ENCODE data around the gene MAN2A2.

MAN2A2 gene

GRCh38 chr15:90902840-90903732, at the start of gene MAN2A2:
Gene MAN2A2, plus strand, starts transcription at chr15:90903302. Its CDS starts 906 bp downstream, at chr15:90904208.
- H3K27me3 Mint-ChIP-seq, result no peaks in the 10 kb centered on the region
- H3K4me3 Mint-ChIP-seq, result peak within 1 kb of the TSS; percentile 84
- H3K9me3 Mint-ChIP-seq (ENCODE audit: low read depth), result no peaks in the 10 kb centered on the region
- peaks cover 25% of the 10 kb centered on the region for H3K4me1 Mint-ChIP-seq (ENCODE audit: low read depth)
- peak within 1 kb of the TSS; percentile 89 for H3K27ac Mint-ChIP-seq
- peaks cover 6% of the 10 kb centered on the region for H3K36me3 Mint-ChIP-seq

DNA sequence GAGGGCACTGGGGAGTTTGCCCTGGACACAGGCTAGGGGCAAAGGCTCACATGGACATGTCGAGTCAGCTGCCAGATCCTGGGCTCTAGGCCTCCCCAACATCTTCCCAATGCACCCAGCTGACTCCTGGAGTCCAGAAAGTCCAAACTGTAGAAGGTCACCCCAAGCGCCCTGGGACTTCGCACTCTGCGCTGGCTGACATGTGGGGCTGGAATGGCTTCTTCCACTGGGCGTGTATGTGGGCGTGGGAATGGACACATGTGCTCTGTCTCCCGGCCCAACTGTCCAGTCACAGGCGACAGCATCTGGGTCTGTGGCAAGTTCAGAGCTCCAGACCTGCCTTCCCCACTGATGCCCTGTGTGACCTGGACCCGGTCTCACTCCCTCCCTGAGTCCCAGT, 48.0 kb upstream of the MAN2A2 start:
- Mint-ChIP-seq H3K27ac (no peak overlapping the region), H3K9me3 (ENCODE audit: low read depth) (no peaks in the 10 kb centered on the region), H3K4me3 (no peak overlapping the region), H3K27me3 (no peaks in the 10 kb centered on the region), H3K4me1 (ENCODE audit: low read depth) (peaks cover 61% of the 10 kb centered on the region), H3K36me3 (no peaks in the 10 kb centered on the region)

DNA sequence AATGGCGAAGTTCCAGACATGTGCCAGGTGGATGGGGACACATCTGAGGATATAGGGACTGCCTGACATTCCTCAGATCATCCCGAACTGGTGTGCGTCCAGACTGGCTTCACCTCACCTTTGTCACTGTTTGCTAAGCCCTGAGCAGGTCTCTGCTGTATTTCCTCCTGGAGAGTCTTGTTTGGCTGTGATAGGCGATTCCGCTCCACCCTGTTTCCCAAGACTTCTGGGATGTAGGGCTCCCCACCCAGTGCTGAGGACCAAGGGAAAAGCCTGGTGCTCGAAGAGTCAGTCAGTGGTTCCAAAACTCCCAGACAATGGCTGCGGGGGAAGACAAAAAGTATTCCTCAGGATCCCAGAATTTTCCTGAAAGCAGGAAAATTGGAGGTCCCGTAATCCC, 45.8 kb upstream of the MAN2A2 start:
- H3K27me3 Mint-ChIP-seq, result no peaks in the 10 kb centered on the region
- no peak overlapping the region for H3K4me3 Mint-ChIP-seq
- H3K27ac Mint-ChIP-seq, result no peak overlapping the region
- no peaks in the 10 kb centered on the region for H3K36me3 Mint-ChIP-seq
- no peaks in the 10 kb centered on the region for H3K9me3 Mint-ChIP-seq (ENCODE audit: low read depth)
- H3K4me1 Mint-ChIP-seq (ENCODE audit: low read depth), result peaks cover 42% of the 10 kb centered on the region

DNA sequence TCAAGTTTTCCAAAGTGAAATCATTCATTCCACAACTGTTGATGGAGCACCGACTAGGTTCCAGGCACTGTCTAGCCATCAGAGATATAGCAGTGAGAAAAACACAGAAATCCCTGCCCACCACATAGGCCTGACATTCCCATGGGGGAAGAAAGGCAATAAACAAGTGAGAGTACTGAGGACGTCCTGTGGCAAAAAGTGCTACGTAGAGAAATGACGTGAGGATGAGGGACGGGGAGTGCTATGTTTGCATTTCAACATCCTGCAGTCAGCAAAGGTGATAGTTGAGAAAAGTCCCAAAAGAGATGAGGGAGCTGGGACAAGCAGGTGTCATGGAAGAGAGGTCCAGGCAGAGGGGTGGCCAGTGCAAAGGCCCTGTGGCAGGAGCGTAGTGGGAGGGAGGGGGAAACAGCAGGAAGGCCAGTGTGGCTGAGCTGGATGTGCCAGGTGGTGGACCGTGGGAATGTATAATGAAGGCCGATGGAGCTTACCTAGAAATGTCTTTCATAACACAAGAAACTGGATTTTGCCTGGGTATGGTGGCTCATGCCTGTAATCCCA, 45.1 kb upstream of the MAN2A2 start:
- Mint-ChIP-seq H3K4me1 (ENCODE audit: low read depth) (peaks cover 36% of the 10 kb centered on the region), H3K4me3 (no peak overlapping the region), H3K36me3 (no peaks in the 10 kb centered on the region), H3K27ac (no peak overlapping the region), H3K27me3 (no peaks in the 10 kb centered on the region), H3K9me3 (ENCODE audit: low read depth) (no peaks in the 10 kb centered on the region)

- Mint-ChIP-seq H3K27me3 (no peaks in the 10 kb centered on the region), H3K9me3 (ENCODE audit: low read depth) (no peaks in the 10 kb centered on the region), H3K4me1 (ENCODE audit: low read depth) (peaks cover 33% of the 10 kb centered on the region), H3K4me3 (no peak overlapping the region), H3K27ac (peak overlapping the region; percentile 58), H3K36me3 (no peaks in the 10 kb centered on the region)
These were observed 43.6 kb upstream of the MAN2A2 start for GRCh38 chr15:90859234-90860131.

GRCh38 chr15:90860450-90860849, 42.7 kb upstream of the MAN2A2 start:
- Mint-ChIP-seq H3K27me3 (no peaks in the 10 kb centered on the region), H3K36me3 (no peaks in the 10 kb centered on the region), H3K9me3 (ENCODE audit: low read depth) (no peaks in the 10 kb centered on the region), H3K27ac (no peak overlapping the region), H3K4me3 (no peak overlapping the region), H3K4me1 (ENCODE audit: low read depth) (peaks cover 28% of the 10 kb centered on the region)

- no peak overlapping the region for H3K4me3 Mint-ChIP-seq
- no peaks in the 10 kb centered on the region for H3K36me3 Mint-ChIP-seq
- no peaks in the 10 kb centered on the region for H3K27me3 Mint-ChIP-seq
- H3K4me1 Mint-ChIP-seq (ENCODE audit: low read depth), result peaks cover 23% of the 10 kb centered on the region
- H3K9me3 Mint-ChIP-seq (ENCODE audit: low read depth), result no peaks in the 10 kb centered on the region
- H3K27ac Mint-ChIP-seq, result no peak overlapping the region
These were observed 42.0 kb upstream of the MAN2A2 start for GRCh38 chr15:90860942-90861675.

GRCh38 chr15:90862487-90862886, 40.6 kb upstream of the MAN2A2 start:
- Mint-ChIP-seq H3K27me3 (no peaks in the 10 kb centered on the region), H3K36me3 (no peaks in the 10 kb centered on the region), H3K4me3 (no peak overlapping the region), H3K27ac (no peak overlapping the region), H3K9me3 (ENCODE audit: low read depth) (no peaks in the 10 kb centered on the region), H3K4me1 (ENCODE audit: low read depth) (peaks cover 12% of the 10 kb centered on the region)

DNA sequence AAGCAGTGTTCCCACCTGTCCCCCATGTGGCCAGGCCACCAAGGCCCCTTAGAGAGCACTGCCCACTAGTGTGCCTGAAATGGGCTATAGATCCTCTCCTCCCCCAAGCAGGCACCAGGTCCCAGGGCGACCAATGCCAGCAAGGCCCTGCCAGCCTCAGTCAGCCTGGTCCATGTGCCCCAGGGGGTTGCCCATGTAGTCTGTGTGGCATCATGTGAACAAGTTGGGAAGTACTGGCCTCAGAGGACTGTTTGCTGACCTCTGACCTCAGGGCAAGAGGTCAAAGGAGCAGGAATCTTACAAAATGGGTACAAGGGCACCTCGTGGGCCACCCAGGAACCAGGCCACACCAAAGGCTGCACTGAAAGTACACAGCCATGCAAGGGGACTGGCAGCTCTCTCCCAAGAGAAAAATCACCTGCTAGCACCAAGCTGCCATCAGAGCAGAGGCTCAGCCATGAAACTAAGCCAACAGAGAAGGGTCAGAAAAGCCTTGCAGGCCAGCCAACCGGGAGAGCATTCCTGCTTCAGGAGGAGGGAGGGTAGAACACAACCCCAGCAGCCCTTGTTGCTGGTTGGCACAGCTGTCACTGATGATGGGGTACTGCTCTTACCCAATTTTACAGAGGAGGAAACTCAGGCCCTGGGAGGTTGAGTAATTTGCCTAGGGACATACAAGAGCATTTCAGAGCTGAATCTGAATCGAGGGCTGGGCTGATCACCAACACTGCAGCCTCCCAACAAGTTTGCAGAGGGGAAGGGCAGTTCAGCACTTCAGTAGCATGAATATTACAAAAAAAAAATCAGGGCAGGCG, 39.9 kb upstream of the MAN2A2 start:
- no peaks in the 10 kb centered on the region for H3K36me3 Mint-ChIP-seq
- no peaks in the 10 kb centered on the region for H3K27me3 Mint-ChIP-seq
- H3K4me1 Mint-ChIP-seq (ENCODE audit: low read depth), result peaks cover 9% of the 10 kb centered on the region
- no peak overlapping the region for H3K27ac Mint-ChIP-seq
- H3K4me3 Mint-ChIP-seq, result no peak overlapping the region
- no peaks in the 10 kb centered on the region for H3K9me3 Mint-ChIP-seq (ENCODE audit: low read depth)

DNA sequence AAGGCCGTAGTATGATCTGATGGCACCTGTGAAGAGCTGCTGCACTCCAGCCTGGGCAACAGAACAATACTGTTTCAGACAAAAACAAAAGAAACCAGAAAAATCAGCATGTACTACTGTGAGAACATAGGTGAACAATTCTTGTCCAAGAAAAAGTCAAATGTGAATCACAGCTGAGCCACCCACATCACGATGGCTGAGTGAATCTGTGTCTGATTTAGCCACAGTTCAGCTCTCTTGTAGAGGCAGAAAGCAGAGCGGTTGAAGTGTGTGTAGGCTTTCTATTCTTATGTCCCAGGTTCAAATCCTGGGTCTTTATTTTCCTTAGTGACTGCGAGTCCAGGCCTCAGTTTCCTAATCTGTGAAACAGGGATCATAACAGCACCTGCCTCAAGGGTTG, 39.1 kb upstream of the MAN2A2 start:
- H3K36me3 Mint-ChIP-seq, result no peaks in the 10 kb centered on the region
- no peak overlapping the region for H3K4me3 Mint-ChIP-seq
- H3K9me3 Mint-ChIP-seq (ENCODE audit: low read depth), result no peaks in the 10 kb centered on the region
- H3K4me1 Mint-ChIP-seq (ENCODE audit: low read depth), result peaks cover 16% of the 10 kb centered on the region
- no peak overlapping the region for H3K27ac Mint-ChIP-seq
- H3K27me3 Mint-ChIP-seq, result no peaks in the 10 kb centered on the region

GRCh38 chr15:90864507-90864906, 38.6 kb upstream of the MAN2A2 start:
- no peak overlapping the region for H3K27ac Mint-ChIP-seq
- no peaks in the 10 kb centered on the region for H3K27me3 Mint-ChIP-seq
- no peaks in the 10 kb centered on the region for H3K36me3 Mint-ChIP-seq
- no peaks in the 10 kb centered on the region for H3K9me3 Mint-ChIP-seq (ENCODE audit: low read depth)
- H3K4me1 Mint-ChIP-seq (ENCODE audit: low read depth), result peaks cover 19% of the 10 kb centered on the region
- no peak overlapping the region for H3K4me3 Mint-ChIP-seq

GRCh38 chr15:90865702-90866101, 37.4 kb upstream of the MAN2A2 start:
- peaks cover 31% of the 10 kb centered on the region for H3K4me1 Mint-ChIP-seq (ENCODE audit: low read depth)
- H3K9me3 Mint-ChIP-seq (ENCODE audit: low read depth), result no peaks in the 10 kb centered on the region
- H3K4me3 Mint-ChIP-seq, result no peak overlapping the region
- no peaks in the 10 kb centered on the region for H3K27me3 Mint-ChIP-seq
- H3K36me3 Mint-ChIP-seq, result no peaks in the 10 kb centered on the region
- no peak overlapping the region for H3K27ac Mint-ChIP-seq

DNA sequence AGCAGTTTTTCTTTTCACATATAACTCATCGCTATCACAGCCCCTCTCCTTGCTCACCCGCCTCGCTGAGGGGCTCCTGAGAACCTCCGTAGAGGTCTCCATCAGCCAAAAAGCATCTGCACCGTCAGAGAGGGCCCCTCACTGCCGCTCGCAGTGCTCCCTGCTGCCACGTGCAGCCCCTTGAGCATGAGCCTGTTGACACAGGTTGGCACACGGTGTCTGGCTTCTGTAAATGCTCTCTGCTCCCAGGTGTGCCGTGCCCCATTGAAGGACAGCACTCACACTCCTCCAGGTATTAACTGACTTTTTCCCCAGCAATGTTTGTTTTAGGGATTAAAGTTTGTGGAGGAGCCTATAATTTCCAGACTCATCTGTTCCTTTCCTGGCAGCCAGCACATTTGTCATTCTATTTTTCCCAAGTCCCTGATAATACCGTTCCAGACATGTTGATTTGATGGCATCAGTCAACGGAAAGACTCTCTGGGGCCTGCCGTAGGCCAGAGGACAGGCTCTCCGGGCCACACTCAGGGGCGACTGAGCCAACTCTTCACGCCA, 36.9 kb upstream of the MAN2A2 start:
- Mint-ChIP-seq H3K27me3 (no peaks in the 10 kb centered on the region), H3K9me3 (ENCODE audit: low read depth) (no peaks in the 10 kb centered on the region), H3K36me3 (no peaks in the 10 kb centered on the region), H3K4me3 (no peak overlapping the region), H3K4me1 (ENCODE audit: low read depth) (peaks cover 33% of the 10 kb centered on the region), H3K27ac (no peak overlapping the region)

DNA sequence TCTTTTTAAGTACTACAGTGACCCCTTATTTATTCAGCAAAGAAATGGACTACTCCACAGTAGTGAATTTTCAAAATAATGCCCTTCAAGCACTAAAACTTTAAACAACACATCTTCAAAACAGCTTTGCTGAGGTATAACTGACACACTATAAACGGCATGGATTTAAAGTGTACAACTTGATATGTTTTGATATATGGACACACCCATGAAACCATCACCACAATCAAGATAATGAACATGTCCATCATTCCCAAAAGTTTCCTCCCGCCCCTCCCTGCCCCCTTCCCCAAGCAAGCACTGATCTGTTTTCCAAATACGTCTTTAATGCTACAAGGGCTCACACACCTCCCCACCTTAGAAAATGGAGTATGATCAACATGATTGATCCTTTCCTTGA, 36.3 kb upstream of the MAN2A2 start:
- Mint-ChIP-seq H3K27me3 (no peaks in the 10 kb centered on the region), H3K27ac (no peak overlapping the region), H3K9me3 (ENCODE audit: low read depth) (no peaks in the 10 kb centered on the region), H3K36me3 (no peaks in the 10 kb centered on the region), H3K4me3 (no peak overlapping the region), H3K4me1 (ENCODE audit: low read depth) (peaks cover 33% of the 10 kb centered on the region)

Measured in activated naive CD8-positive, alpha-beta T cell (primary cell).